ENCODE data around the gene ALOX12. TPM values are rescaled to one million over a fixed set of nuclear protein-coding genes. Genes with fewer than 3 reads are reported as not detected.
A peak's percentile ranks its signal among the peaks of the same experiment; 100 is the strongest.
"Not testable (repeated sequence)": the region's sequence is repeated elsewhere in the genome, so short reads cannot be mapped to it uniquely, and the experiment has no call there.

Gene ALOX12
- total RNA-seq, 1 donor from 2014 or later = not detected

DNA sequence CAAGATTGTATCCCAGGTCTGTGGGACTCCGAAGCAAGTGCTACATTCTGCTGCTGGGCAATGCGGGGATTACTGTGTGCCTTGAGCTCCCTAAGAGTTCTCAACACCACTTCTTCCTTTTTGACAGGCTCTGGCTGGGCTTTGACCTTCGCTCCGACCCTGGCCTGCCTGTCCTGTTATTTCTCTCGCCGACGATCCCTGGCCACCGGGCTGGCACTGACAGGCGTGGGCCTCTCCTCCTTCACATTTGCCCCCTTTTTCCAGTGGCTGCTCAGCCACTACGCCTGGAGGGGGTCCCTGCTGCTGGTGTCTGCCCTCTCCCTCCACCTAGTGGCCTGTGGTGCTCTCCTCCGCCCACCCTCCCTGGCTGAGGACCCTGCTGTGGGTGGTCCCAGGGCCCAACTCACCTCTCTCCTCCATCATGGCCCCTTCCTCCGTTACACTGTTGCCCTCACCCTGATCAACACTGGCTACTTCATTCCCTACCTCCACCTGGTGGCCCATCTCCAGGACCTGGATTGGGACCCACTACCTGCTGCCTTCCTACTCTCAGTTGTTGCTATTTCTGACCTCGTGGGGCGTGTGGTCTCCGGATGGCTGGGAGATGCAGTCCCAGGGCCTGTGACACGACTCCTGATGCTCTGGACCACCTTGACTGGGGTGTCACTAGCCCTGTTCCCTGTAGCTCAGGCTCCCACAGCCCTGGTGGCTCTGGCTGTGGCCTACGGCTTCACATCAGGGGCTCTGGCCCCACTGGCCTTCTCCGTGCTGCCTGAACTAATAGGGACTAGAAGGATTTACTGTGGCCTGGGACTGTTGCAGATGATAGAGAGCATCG is 42.4 kb downstream of the ALOX12 start:
- ATAC-seq (no peak), DNase-seq (no peak)
- intact Hi-C loops (cut with micrococcal nuclease) = no loop called here

DNA sequence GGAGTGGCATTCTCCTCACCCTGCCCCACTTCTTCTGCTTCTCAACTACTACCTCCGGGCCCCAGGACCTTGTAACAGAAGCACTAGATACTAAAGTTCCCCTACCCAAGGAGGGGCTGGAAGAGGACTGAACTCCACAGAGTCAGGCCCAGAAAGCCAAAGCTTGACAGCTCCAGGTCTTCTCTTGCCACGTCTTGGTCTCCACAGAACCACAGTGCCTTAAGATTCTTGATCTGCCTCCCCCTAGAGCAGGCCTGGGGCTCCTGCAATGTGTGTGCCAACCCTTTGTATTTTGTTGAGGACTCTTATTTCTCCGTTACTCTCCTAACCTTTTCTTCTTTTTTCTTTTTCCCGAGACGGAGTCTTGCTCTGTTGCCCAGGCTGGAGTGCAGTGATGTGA is 44.0 kb downstream of the ALOX12 start:
- intact Hi-C loops (cut with micrococcal nuclease) = no loop called here
- ATAC-seq (no peak), DNase-seq (no peak)

- intact Hi-C loops (cut with micrococcal nuclease) = no loop called here
- peak; percentile 4 for ATAC-seq
- no peak for DNase-seq
Measured at GRCh38 chr17:7041607-7042500, 46.0 kb downstream of the ALOX12 start.

GRCh38 chr17:7042501-7043181 is 46.8 kb downstream of the ALOX12 start:
- peak; percentile 49 for DNase-seq
- peak; percentile 20 for ATAC-seq
- intact Hi-C loops (cut with micrococcal nuclease) = no loop called here

- intact Hi-C loops (cut with micrococcal nuclease) = no loop called here
- ATAC-seq = peak; percentile 50
- DNase-seq = no peak
Measured at GRCh38 chr17:7043182-7043496, 47.3 kb downstream of the ALOX12 start.

- intact Hi-C loops (cut with micrococcal nuclease) = no loop called here
- ATAC-seq (peak; percentile 47), DNase-seq (peak; percentile 67)
Measured at GRCh38 chr17:7043497-7044198, 47.8 kb downstream of the ALOX12 start, which contains the start of gene SLC16A11. Gene SLC16A11 (minus strand): TSS chr17:7044092. CDS start chr17:7043513, 579 bp downstream.

DNA sequence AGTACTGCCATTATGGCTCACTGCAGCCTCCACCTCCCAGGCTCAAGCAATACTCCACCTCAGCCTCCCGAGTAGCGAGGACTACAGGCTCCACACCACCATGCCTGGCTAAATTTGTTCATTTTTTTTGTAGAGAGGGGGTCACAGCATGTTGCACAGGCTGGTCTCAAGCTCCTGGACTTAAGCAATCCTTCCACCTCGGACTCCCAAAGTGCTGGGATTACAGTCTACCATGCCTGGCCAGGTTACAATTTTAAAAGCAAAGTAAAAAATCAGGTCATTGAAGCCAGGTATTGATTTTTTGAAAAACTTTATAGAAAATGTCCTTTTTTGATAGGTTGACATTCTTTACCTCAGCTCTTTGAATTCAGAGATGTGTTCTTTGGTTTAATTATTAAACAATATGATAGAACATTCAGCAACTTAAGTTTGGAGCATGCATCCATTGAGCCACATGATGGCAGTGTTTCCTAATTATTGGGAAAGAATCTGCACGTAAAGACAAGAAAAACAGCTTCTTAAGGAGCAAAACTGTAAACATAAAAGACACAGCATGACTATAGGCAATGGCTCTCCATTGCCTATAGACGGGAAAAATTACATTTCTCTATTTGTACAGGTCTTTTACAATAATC is 49.8 kb downstream of the ALOX12 start:
- DNase-seq (no peak), ATAC-seq (peak; percentile 43)
- intact Hi-C loops (cut with micrococcal nuclease) = loop anchor here (5.0 kb wide), 1 partner anchor 92 kb away; no protein-coding TSS in a partner anchor

DNA sequence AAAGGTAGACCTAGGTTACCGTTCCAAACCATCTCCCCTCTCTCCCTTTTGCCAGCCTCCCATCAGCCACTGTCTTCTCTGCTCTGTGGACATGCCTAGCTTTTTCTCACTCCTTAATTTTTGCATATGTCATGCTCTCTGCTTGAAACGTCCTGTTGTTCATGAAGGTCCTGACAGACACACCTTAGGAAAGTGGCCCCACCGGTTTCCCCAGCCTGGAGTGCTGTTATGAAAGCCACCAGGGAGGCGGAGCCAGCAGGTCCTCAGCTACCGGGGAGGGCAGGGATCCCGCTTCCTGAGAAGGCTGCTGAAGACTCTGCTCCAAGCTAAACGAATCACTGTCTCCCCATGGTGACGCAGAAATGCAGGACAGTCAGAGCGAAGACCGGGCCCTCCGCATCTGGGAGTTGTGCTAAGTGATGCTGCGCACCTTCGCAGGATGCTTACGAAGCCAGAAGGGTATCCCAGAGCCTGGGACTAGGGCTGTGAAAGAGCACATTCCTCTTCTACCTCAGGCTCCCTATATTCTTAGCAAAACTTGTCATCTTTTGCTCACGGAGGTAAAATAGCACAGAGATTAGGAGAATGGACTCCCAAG is 50.4 kb downstream of the ALOX12 start:
- peak; percentile 3 for ATAC-seq
- intact Hi-C loops (cut with micrococcal nuclease) = loop anchor here (5.0 kb wide), 1 partner anchor 91 kb away; no protein-coding TSS in a partner anchor
- DNase-seq = no peak

- DNase-seq = peak; percentile 38
- intact Hi-C loops (cut with micrococcal nuclease) = loop anchor here (5.0 kb wide), 1 partner anchor 90 kb away; no protein-coding TSS in a partner anchor
- ATAC-seq = not testable (repeated sequence)
Measured at GRCh38 chr17:7046725-7047397, 51.0 kb downstream of the ALOX12 start.

GRCh38 chr17:7047566-7047965 is 51.7 kb downstream of the ALOX12 start:
- ATAC-seq = no peak
- intact Hi-C loops (cut with micrococcal nuclease) = loop anchor here (5.0 kb wide), 1 partner anchor 90 kb away; no protein-coding TSS in a partner anchor
- DNase-seq = no peak

DNA sequence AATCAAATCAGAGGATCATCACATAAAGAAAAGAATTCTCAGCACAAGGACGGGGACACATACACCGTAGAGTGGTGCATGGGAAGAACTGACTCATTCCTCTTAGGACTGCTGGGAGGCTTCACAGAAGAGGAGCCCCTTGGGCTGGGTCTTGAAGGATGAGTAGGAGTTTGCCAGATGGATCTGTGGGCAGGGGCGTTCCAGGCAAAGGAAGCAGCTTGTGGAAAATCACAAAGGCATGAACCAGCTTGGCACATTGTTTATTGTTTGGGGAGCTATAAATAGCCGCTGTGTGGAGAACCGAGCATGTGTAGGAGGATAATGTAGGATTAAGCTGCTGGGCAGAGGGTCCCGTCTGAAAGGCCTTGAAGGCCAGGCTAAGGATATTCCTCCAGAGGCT is 53.1 kb downstream of the ALOX12 start:
- no peak for ATAC-seq
- intact Hi-C loops (cut with micrococcal nuclease) = loop anchor here (5.0 kb wide), 1 partner anchor 88 kb away; no protein-coding TSS in a partner anchor
- no peak for DNase-seq

- DNase-seq; intact Hi-C loops (cut with micrococcal nuclease); ATAC-seq: not testable (repeated sequence)
Measured at GRCh38 chr17:7050583-7050982, 54.7 kb downstream of the ALOX12 start.

GRCh38 chr17:7056386-7056785 is 60.5 kb downstream of the ALOX12 start:
- DNase-seq (no peak), ATAC-seq (no peak)
- intact Hi-C loops (cut with micrococcal nuclease) = no loop called here

GRCh38 chr17:7058831-7059447 is 63.1 kb downstream of the ALOX12 start:
- intact Hi-C loops (cut with micrococcal nuclease) = no loop called here
- ATAC-seq = no peak
- DNase-seq = no peak

Data from left ventricle myocardium superior (tissue), 1 donor.